GM10847 (cell line): Measurements from ENCODE around the gene SMTN.

Source experiments
- POLR2A ChIP-seq: IDR thresholded peaks from 2 replicates; pipeline ENCODE4 v1.6.1; 2011; ENCODE audit not compliant: insufficient read length; ENCODE audit errors: extremely low read depth

Gene SMTN

DNA sequence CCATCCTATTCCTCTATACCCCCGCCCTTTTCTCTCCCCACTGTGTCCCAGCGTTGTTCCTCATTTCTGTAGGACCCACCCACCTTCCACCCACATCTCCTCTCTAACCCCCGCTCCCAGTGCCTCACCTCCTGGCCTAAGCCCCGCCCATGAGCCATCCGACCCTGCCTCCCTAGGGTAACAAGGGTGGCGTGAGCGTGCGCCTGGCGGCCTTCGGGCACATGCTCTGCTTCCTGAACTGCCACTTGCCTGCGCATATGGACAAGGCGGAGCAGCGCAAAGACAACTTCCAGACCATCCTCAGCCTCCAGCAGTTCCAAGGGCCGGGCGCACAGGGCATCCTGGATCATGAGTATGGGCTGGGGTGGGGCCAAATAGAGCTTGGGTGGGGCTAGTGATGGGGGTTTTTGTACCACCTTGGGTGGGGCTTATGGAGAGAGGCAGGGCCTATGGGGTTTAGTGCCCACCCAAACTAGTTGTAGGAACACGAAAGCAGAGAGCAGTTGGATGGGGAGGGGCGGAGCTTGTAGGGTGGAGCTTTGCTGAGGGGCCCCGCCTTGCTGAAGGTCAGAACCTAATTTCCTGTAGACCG is 46.2 kb downstream of the SMTN start:
- no peak for TF ChIP-seq POLR2A

GRCh38 chr22:31128156-31128555 is 47.0 kb downstream of the SMTN start:
- no peak for TF ChIP-seq POLR2A

GRCh38 chr22:31130873-31131272 is 49.8 kb downstream of the SMTN start:
- no peak for TF ChIP-seq POLR2A

DNA sequence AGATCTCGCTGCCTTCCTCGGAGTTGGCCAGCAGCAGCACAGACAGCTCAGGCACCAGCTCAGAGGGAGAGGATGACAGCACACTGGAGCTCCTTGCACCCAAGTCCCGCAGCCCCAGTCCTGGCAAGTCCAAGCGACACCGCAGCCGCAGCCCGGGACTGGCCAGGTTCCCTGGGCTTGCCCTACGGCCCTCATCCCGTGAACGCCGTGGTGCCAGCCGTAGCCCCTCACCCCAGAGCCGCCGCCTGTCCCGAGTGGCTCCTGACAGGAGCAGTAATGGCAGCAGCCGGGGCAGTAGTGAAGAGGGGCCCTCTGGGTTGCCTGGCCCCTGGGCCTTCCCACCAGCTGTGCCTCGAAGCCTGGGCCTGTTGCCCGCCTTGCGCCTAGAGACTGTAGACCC is 52.8 kb downstream of the SMTN start:
- no peak for TF ChIP-seq POLR2A

DNA sequence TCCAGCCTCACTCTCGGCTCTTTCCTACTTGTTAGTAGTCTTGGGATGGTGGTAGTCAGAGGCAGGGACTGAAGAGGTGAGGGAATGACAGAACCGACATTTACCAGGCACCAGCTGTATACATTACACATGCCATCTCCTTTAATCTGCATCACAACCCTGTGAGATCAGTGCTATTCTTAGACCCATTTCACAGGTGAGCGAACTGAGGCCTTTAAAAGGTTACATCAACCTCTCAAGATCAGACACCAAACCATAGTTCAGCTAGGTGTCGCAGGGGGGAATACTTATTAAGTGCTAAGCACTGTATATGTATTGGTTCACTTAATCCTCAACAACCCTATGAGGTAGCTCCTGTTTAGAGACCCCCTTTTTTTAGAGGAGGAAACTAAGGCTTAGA is 53.6 kb downstream of the SMTN start:
- no peak for TF ChIP-seq POLR2A

DNA sequence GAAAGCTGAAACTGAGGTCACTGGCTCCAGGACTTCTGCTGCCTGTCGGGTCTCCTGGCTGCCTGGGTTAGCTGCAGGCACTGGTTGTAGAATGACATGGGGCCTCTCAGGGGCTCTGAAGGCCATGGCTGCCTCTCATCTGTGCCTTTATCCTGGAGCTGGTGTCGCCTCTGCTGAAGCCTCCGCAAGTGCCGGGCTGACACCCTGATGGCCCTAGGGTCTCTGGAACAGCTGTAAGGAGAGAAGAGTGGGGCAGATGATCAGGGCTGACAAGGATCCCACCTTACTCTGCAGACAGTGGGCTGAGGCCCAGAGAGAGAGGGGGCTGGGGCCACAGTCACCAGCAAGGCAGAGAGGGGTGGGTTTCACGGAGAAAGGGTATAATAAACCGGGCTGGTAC is 54.6 kb downstream of the SMTN start:
- TF ChIP-seq POLR2A = no peak

DNA sequence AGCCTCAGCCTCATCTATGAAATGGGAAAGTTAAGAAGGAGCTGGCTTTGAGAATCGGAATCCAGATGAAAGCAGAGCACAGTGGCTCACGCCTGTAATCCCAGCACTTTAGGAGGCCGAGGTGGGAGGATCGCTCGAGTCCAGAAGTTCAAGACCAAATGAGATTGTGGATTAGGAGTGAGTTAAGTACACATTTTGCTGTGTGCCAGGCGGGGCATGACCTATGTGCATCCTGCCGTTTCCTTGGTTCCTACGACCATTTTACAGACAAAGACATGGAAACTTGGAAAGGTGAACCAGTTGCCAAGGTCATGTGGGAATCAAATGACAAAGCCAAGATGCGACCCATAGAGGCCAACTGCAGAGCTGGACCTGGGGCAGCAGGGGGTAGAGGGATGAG is 55.0 kb downstream of the SMTN start:
- no peak for TF ChIP-seq POLR2A

- TF ChIP-seq POLR2A = no peak
Observed at GRCh38 chr22:31136711-31137110, 55.6 kb downstream of the SMTN start.

DNA sequence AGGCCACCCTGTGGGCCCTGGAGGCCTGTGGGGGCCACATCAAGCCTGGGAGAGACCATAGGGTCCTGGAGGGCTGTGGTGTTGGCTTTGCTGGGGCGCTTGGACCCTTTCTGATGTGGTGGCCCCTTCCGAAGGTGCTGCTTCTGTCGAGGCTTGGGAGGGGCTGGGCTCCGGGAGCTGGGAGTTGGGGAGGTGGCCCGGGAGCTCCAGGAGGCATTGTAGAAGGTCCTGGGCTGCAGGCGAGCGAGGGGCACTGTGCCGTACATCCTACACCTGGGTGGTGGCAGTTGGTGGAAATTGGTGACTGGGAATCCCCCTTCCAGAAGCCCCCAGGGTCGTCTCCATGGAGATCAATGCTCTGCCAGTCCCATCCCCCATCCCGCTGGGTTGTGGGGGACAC is 56.6 kb downstream of the SMTN start:
- TF ChIP-seq POLR2A = no peak

- TF ChIP-seq POLR2A = no peak
Observed at GRCh38 chr22:31138126-31138525, 57.0 kb downstream of the SMTN start.

GRCh38 chr22:31139066-31139465 is 57.9 kb downstream of the SMTN start:
- TF ChIP-seq POLR2A = no peak

- no peak for TF ChIP-seq POLR2A
Observed at GRCh38 chr22:31139866-31140716, 59.0 kb downstream of the SMTN start, which contains the start of gene PLA2G3. TSS of gene PLA2G3 (minus strand) at chr22:31140508. CDS start at chr22:31140354, 154 bp downstream.

- no peak for TF ChIP-seq POLR2A
Observed at GRCh38 chr22:31140746-31141145, 59.6 kb downstream of the SMTN start.

GRCh38 chr22:31141551-31141950 is 60.4 kb downstream of the SMTN start:
- TF ChIP-seq POLR2A = no peak

- no peak for TF ChIP-seq POLR2A
Observed at GRCh38 chr22:31142285-31142684, 61.2 kb downstream of the SMTN start.

GRCh38 chr22:31143038-31143437 is 61.9 kb downstream of the SMTN start:
- no peak for TF ChIP-seq POLR2A

DNA sequence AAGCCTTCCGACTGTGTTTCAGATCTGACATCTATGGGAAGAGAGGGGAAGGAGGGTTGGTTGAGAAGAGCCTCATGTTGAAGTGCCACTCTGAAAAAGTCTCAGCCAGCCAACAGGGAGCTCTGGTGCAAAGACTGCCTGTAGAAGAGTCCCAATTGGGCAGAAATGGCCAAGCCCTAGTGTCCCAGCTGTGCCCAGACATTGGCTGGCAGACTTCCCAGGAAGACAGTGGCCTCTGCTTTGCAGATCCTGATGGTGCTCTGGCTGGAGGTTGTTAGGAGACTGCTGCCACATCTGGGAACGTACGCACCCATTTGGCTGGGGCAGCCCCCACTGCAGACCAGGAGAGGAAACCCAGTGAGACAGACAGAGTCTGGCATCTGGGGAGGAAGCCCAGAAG is 62.4 kb downstream of the SMTN start:
- TF ChIP-seq POLR2A = no peak

- TF ChIP-seq POLR2A = no peak
Observed at GRCh38 chr22:31144223-31144622, 63.1 kb downstream of the SMTN start.
